Cerebellar nuclear complex (tissue), 1 donor: ENCODE results near the gene GRIK5.

Source experiments
- DNase-seq, 2 experiments: peaks; one replicate each; lab custom pipeline; 2025; lab: John Stamatoyannopoulos, UW

GRIK5 gene

DNA sequence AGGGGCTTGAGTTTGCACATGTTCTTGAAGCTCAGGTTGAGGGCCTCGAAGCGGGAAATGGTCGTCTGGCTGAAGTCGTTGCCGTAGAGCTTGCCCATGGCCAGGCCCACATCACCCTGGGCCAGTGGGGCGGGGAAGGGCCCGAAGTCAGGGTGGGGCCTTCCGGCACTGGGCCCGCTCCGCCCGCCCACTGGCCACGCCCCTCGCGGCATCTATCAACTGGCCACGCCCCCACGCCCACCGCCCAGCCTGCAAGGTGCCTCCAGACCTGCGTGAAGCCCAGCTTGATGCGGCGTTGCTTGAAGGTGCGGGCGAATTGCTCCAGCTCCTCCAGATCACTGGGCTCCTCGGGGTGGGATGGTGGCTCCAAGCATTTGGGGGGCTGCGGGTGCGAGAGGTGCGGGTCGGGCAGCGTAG is 25.8 kb upstream of the GRIK5 start:
- DNase-seq: no peak

DNA sequence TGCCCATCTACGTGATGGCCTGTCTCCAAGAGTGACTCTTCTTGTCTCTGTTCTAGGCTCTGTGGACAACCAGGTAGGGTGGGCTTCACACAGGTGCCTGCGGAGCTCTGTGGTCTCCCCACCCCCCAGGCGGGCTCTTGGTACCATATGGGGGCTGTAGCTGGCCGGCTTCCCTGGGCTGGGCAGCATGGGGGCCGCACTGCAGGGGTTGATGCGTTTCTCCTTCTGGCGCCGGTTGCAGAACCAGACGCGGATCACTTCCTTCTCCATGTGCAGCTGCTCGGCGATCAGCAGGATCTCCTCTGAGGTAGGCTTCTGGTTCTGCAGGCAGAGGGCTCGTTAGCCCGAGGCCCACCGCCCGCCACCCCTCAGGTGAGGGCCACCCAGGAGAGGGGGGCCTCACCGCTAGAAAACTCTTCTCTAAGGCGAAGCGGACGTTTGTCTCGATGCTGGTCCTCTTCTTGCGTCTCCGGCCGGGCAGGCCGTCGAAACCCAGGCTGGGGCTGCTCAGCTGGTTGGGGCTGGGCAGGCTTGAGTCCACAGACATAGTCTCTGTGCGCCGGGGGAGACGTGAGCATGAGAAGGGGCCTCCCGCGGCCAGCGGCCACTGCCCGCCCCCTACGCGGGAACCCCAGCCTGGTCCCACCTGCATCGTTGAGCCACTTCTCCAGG is 25.3 kb upstream of the GRIK5 start:
- DNase-seq: no peak

DNA sequence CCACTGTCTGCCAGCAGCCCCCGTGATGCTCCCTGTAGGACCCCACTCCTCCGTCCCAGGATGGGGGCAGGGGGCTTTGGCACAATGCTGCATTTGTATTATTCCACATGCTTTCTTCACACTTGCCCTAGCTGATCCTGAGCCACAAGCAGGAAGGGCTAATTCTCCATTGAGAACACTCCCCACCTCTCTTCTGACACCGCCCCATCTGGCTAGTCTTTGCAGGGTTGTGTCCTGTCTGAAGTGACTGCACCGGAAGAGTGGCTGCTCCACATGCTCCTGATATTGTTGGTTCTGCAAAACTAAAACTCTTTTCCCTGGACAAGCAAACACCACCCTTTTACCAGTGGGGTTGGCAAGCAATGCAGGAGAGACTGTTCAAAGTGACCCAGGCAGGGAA is 23.9 kb upstream of the GRIK5 start:
- no peak for DNase-seq

DNA sequence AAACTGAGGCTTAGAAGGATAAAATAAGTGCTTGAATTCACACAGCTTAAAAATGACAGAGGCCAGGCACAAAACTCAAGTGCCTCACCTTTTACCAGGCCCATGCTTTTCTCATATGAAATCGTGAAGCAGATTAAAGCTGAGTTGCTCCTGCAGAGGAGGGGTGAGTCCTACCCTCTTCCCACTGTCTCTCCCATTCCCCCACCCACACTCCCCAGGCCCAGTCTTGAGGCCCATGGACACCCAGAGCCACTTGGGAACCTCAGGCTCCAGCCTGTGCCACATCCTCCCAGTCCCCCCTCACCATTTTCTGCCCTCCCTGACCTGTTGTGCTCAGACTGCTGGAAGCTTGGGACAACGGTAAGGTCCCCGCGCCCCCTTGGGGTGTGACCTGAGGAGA is 23.5 kb upstream of the GRIK5 start:
- no peak for DNase-seq

DNA sequence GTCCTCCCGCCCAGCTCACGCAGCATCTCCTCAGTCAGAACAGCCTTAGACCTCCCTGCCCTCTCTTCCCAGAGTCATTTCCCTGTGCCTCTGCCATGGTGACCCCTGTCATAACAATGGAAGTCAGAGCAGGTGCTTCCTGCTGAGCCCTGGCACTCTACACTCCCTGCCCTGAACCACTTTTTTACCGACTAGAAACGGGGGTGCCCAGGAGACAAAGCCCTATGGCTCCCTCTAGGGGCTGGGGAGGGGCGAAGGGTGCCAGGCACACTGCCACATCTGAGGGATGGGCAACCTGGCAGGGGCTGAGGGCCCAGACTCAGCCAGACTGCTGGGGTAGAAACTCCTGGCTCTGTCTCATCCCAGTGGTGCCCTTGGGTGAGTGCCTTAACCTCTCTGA is 22.3 kb upstream of the GRIK5 start:
- no peak for DNase-seq

DNA sequence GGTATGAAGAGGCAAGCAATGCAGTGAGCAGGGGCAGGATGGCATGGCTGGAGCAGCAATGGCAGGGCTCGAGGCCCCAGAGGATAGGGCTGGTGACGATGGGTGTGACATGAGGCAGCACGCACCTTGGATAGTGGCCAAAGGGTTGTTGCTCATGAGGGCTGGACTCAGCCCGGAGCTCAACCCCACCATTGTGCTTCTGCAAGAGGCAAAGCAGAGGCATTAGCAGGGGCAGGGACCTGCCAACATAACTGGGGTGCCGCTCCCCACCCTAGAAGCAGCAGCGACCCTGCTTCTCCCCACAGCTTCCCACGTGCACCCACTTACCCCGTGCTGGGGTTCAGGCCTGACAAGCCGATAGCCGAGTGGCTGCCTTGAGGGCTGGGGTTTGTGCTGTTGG is 21.7 kb upstream of the GRIK5 start:
- DNase-seq: no peak

DNA sequence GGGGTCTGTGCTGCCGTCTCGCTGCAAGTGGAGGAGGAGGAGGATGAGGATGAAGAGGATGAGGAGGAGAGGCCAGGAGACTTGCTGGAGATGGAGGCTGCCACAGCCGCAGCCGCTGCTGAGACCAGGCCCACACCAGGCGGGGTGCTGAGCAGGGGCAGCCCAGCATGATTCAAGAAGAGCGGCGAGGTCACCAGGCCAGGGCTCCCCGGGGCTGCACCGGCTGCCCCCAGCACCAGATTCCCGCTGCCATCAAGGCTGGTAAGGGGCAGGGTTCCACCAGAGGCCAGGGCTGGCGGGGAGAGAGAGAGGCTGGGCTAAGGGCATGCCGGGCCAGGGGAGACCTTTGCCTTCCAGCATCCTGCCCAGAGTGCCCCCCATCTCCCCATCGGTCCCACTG is 21.3 kb upstream of the GRIK5 start:
- no peak for DNase-seq

DNA sequence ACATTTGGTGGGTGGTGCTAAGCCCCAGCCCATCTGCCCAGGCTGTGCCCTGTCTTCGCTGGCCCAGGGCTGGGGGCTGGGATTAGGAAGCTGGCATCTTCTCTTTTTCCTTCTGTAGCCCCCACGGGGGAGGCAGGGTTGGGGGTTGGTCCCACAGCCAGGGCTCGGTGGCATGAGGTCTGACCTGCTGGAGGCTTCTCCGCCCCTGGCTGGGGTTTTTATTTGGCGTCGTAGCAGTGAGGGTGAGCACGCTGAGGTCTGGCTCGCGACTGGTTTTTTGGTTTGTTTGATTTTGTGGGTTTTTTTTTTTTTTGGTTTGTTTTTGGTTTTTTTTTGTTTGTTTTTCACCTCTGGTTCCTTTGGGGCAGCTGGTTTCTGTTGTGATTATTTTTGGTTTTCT is 20.7 kb upstream of the GRIK5 start:
- no peak for DNase-seq

DNA sequence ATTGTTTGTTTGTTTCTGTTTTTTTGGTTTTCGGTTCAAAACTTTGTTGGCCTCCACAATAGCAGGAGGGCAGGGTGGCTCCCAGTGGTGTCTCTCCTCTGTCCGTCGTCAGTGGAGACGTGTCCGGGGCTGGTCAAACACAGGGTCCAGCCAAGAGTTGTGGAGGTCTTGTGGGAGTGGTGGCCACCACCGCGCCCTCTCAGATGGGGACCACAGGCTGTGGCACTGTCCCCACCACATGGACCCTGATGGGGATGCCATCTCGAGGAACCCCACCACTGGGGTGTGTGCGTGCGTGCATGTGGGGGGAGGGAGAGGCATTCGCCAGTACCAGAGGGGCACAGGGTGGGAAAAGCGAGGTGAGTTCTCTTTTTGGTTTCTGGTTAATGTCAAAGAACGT is 19.8 kb upstream of the GRIK5 start:
- DNase-seq: no peak

DNA sequence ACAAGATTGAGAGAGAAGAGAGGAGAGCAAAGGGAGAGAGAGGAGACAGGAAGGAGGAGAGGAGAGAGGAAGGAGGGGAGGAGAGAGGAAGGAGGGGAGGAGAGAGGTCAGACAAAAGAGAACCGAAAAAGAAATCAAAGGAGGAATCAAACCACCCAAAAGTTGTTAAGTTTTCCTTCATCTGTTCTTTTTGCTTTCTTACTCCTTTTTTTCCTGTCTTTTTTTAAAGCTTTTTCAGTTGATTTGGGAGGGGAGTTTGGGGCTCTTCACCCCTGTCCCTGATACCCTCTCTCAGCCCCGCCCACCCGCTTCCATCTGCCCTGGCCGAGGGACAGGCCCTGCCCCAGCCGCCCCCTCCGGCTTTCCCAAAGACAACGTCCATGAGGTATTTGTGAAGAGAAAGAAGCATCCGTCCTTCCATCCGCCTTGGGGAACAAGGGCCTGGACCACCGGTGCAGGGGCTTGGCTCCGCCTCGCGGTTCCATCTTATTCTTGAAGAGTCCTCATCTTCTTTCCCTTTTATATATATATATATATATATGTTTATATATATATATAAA is 19.3 kb upstream of the GRIK5 start:
- DNase-seq: no peak

DNA sequence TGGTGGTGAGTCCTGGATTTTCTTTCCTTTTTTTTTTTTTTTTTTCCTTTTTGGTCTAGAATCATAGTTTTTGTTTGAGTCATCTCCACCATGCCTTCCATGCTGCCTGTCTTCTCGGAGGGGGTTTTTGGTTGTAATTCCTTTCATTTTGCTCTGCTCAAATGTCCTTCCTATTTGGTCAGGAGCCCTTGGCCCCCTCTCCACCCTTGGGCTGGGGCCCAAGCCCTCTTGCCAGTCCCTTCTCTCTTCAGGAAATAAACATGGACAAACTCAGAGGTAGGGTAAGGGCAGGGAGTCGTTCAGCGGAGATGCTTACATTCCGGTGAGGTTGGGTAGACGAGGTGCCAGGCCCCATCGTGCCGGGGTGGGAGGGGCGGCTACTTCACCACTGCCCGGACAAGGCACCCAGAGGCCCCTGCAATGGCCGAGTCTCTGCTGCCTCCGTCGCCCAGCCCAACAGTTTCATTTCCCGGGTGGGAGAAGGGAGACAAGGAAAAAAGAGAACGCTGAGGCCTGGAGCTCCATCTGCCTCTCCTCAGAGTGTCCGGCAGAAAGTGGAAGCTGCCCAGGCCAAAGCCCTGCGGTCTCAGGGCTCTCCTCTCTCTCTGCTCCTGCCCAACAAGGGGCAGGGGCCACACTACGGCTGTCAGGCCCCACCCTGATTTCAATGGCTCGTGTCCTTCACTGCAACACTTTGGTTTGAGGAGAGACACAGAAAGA is 18.6 kb upstream of the GRIK5 start:
- DNase-seq: no peak

DNA sequence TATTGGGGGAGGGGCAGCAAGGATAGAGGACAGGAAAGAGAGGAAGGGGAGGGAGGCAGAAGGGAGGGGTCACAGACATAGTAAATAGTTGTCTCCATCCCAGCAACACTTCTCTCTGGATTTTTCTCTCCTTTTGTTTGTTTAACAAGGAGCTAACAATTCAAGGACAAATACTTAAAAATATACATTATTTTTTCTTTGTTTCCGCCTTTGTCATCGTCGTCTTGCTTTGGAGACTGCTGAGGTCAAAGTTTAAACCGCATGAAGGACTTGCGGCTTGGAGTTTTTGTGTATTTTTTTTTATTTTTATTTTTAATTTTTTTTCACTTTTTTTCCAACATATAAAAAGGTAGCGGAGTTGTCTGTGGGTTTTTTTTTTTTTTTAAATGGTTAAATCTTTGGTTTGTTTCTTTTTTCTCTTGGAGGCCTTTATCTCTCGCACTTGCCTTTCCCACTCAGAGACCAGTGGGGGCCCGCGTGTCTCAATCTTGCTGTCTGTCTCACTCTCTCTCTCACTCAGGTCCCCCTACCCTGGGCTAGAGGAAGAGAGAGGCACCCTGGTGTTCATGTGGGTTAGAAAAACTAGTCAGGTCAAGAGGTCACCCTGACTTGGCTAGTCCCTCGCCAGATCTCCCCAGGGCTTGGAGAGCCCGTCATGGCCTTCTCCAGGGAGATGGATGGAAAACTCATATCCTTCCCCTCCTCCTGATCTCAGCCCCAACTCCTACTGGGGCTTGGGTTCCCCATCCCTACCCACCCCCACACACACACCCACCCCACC is 17.0 kb upstream of the GRIK5 start:
- DNase-seq: no peak

DNA sequence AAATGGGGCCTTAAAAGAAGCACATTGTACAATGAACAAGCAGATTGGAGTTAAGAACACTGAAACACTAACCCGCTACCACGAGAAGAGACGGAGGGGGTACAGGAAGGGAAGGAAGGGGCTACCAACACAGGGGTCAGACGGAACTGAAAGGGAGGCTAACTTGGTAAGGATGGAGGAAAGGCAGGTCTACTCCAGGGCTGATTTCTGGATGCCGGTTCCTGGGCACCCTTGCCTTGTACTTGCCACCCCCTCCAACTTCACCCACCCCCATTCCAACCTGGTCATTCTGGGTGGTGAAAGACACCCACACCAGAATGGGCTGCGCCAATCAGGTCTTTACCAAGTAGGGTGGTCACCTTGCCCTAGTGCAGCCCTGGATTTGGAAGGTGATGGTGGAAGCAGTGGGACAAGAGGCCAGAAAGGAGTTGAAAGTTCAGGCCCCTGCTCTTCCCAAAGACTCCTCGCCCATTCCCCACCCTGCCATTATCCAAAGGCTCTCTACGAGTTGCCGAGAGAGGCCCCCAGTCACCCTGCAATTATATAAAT is 16.3 kb upstream of the GRIK5 start:
- DNase-seq: no peak

DNA sequence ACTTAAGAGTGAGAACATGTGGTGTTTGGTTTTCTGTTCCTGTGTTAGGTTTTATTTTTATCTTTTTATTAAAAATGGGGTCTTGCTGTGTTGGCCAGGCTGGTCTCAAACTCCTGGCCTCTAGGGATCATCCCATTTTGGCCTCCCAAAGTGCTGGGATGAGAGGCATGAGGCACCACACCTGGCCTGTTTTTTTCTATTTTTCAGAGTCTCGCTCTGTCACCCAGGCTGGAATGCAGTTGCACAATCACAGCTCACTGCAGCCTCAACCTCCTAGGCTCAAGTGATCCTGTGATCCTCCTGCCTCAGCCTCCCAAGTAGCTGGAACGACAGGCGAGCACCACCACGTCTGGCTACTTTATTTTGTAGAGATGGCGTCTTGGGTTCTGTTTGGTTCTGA is 13.5 kb upstream of the GRIK5 start:
- no peak for DNase-seq

DNA sequence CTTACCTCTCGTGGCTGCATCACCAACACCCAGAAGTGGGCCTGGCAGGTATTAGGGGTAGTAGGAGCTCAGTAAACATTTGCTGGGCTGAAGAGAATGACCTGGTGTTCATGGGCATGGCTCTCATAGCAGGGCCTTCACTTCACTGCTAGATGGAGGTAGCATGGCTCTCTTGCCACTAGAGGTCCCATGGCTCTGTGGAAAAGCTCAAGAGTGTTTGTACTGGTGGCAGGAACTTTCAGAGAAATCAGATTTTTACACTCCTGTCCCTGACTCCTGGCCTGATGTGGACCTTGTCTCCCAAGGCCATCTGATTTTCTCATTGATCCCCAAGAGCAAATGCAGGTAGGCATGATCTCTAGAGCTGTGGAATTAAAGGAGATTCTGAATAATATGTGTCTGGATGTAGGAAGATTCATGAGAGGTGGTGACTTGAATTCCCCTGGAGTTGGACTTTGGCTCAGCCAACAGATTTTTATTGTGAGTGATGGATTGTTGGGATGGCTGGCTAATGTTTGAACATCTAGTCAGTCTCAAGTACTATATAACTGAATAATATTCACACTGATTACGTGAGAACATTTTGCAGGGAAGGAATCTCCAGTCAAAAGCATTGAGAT is 11.7 kb upstream of the GRIK5 start:
- DNase-seq: no peak

DNA sequence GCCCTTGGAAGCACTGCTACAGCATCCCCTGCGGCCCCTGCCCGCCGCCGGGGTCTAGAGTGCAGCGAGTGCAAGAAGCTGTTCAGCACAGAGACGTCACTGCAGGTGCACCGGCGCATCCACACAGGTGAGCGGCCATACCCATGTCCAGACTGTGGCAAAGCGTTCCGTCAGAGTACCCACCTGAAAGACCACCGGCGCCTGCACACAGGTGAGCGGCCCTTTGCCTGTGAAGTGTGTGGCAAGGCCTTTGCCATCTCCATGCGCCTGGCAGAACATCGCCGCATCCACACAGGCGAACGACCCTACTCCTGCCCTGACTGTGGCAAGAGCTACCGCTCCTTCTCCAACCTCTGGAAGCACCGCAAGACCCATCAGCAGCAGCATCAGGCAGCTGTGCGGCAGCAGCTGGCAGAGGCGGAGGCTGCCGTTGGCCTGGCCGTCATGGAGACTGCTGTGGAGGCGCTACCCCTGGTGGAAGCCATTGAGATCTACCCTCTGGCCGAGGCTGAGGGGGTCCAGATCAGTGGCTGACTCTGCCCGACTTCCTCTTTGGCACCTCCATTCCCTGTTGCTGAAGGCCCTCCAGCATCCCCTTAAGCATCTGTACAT is 10.9 kb upstream of the GRIK5 start:
- no peak for DNase-seq

DNA sequence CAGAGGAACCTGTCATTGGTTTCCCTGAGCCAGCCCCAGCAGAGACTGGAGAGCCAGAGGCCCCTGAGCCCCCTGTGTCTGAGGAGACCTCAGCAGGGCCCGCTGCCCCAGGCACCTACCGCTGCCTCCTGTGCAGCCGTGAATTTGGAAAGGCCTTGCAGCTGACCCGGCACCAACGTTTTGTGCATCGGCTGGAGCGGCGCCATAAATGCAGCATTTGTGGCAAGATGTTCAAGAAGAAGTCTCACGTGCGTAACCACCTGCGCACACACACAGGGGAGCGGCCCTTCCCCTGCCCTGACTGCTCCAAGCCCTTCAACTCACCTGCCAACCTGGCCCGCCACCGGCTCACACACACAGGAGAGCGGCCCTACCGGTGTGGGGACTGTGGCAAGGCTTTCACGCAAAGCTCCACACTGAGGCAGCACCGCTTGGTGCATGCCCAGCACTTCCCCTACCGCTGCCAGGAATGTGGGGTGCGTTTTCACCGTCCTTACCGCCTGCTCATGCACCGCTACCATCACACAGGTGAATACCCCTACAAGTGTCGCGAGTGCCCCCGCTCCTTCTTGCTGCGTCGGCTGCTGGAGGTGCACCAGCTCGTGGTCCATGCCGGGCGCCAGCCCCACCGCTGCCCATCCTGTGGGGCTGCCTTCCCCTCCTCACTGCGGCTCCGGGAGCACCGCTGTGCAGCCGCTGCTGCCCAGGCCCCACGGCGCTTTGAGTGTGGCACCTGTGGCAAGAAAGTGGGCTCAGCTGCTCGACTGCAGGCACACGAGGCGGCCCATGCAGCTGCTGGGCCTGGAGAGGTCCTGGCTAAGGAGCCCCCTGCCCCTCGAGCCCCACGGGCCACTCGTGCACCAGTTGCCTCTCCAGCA is 10.1 kb upstream of the GRIK5 start:
- DNase-seq: no peak

DNA sequence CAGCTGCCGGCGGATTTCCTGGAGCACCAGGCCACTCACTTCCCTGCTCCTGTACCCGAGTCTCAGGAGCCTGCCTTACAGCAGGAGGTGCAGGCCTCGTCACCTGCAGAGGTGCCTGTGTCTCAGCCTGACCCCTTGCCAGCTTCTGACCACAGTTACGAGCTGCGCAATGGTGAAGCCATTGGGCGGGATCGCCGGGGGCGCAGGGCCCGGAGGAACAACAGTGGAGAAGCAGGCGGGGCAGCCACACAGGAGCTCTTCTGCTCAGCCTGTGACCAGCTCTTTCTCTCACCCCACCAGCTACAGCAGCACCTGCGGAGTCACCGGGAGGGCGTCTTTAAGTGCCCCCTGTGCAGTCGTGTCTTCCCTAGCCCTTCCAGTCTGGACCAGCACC is 9.3 kb upstream of the GRIK5 start:
- DNase-seq: no peak

DNA sequence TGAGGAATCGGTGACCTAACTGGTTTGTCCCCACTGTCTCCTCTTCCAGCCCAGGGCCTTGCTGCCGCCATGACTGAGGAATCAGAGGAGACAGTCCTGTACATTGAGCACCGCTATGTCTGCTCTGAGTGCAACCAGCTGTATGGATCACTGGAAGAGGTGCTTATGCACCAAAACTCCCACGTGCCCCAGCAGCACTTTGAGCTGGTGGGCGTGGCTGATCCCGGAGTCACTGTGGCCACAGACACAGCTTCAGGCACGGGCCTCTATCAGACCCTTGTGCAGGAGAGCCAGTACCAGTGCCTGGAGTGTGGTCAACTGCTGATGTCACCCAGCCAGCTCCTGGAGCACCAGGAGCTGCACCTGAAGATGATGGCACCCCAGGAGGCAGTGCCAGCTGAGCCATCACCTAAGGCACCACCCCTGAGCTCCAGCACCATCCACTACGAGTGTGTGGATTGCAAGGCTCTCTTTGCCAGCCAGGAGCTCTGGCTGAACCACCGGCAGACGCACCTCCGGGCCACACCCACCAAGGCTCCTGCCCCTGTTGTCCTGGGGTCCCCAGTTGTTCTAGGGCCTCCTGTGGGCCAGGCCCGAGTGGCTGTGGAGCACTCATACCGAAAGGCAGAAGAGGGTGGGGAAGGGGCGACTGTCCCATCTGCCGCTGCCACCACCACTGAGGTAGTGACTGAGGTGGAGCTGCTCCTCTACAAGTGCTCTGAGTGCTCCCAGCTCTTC is 8.7 kb upstream of the GRIK5 start:
- no peak for DNase-seq

DNA sequence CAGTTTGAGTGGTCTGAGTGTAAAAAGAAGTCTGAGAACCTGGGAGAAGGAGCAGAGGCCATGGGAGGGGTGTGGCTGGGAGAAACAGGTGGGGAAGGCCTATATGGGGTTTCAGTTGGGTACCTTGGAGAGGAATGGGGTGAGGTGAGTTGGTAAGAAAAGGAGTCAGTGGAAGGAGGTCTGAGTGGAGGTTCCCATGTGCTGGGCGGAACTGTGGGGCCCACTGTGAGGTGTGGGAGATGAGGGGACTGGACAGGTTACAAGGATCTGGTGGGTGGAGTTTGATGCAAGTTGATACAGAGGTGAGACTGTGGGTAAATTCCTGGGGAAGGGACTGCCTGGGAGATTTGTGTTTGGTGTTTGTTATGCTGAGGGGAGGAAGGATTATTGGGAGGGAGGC is 8.1 kb upstream of the GRIK5 start:
- no peak for DNase-seq
